Astrocyte of the hippocampus (primary cell): ENCODE measurements around the gene HSPB1.
"Not testable (repeated sequence)": the region's sequence is repeated elsewhere in the genome, so short reads cannot be mapped to it uniquely, and the experiment has no call there.

Source experiments
- DNase-seq: peaks from one replicate; pipeline ENCODE4 v3.0.0; 2011; ENCODE audit warnings: low read depth, low spot score

Gene HSPB1

DNA sequence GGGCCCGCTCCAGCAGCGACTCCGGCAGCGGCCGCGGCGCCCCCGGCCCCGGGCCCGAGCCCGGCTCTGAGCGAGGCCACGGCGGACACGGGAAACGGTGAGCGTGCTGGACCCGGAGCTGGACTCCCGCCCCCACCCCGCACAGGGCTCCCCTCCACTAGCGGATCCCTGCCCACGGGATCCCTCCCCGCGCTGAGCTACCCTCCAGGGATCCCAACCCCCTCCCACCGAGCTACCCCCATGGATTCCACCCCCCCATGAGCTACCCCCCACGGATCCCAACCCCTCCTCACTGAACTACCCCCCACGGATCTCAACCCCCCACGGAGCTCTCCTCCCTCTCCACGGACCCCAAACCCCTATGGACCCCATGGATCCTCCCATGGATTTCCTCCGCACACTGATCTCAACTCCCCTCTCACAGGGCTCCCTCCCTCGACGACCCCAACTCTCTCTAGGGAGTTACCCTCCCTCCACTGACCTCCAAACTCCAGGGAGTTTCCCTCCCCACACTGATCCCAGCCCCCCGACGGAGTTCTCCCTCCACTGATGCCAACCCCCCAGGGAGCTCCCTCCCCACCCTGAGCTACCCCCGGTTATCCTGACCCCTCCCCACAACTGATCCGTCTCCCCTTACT, 20.6 kb upstream of the HSPB1 start:
- DNase-seq: no peak

DNA sequence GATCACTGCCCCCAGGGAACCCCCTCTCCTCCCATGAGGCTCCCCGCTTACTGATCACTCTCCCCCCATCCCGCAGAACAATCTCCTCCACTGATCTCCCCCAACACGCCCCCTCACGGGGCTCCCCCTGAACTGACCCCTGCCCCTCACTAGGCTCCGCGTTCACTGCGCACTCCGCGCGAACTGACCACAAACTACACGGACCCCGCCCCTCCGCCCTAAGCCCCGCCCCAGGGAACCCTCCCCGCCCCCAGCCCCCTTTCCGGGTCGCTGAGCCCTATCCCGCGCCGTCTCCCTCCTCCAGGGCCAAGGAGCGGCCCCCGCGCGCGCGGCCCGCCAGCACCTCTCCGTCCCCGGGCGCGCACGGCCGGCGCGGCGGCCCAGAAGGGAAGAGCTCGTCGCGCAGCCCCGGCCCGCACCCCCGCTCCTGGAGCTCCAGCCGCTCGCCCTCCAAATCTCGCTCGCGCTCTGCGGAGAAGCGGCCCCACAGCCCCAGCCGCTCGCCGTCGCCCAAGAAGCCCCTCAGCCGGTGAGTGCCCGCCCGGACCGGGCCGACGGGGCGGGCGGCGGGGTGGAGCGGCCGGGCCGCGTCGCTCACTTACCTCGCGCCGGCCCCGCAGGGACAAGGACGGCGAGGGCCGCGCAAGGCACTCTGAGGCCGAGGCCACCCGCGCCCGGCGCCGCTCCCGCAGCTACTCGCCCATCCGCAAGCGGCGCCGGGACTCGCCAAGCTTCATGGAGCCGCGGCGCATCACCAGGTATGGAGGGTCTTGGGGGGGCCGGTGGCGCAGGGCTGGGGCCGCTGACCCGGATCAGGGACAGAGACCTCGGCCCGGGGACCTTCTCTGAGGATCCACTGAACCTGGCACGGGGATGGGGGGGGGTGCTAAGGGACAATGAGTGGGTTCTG, 19.9 kb upstream of the HSPB1 start:
- peak; percentile 41 for DNase-seq

DNA sequence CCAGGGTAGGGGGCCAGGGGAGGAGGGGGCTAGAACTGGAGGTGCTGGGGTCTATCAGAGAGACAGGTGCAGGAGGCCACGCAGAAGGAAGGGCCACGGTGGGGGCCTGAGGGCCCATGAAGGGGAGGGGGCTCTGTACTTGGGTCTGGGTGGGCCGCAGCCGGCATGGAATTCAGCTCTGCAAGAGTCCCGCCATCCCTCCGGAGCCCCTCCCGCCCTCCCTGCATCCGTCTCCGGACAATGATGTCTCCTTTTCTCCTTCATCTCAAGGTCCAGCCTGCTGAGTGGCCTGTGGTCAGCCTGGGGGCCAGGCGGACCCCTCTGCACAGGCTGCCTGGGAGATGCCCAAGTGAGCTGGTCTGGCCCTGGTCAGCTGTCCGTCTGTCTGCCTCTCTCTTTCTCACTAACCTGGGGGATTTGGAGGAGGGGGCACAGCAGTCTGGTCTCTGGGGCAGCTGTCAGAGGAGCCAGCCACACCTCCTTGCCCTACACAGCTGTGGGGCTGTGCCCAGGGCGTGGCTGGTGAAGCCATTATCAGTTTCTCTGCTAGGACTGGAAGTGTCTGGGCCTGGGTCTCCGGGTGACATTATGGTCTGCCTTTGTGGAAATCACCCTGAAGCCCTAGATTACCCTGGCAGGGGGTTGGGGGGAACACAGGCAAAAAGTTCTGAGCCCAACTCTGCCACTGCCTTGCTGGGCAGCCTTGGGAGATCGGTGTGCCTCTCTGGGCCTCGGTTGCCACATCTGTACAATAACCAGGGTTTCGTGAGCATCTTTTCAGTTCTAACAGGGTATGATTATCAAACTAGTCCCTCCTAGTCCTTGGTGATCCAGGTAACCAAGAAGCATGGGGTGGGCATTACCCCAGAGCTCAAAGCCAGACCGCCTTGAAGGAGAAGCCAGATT, 19.0 kb upstream of the HSPB1 start:
- no peak for DNase-seq

- no peak for DNase-seq
Measured at GRCh38 chr7:76285604-76286374, 16.7 kb upstream of the HSPB1 start.

DNA sequence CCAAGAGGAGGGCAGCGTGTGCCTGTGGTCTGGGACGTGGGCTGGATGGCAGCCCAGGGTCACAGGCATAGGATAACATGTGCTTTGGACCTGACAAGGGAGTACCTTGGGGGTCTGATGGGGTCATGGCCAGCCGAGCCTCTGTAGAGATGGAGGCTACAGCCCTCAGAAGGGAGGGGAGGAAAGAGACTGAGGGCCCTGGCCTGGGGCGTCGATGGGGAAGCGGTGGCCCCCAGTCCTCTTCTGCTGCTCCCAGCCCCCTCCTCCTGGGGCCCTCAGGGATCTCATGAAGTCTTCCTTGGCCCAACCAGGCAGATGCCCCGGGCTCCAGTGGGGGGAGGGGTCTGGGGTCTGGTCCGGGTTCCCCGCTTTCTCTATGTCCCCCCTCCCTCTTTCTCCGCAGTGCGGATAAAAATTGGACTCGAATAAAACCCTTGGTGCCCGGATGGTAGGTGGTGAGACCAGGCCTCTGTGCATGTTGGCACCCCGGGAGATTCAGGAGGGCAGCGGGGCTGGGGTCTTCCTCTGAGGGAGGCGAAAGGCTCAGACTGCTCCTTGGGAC, 15.6 kb upstream of the HSPB1 start:
- no peak for DNase-seq

DNA sequence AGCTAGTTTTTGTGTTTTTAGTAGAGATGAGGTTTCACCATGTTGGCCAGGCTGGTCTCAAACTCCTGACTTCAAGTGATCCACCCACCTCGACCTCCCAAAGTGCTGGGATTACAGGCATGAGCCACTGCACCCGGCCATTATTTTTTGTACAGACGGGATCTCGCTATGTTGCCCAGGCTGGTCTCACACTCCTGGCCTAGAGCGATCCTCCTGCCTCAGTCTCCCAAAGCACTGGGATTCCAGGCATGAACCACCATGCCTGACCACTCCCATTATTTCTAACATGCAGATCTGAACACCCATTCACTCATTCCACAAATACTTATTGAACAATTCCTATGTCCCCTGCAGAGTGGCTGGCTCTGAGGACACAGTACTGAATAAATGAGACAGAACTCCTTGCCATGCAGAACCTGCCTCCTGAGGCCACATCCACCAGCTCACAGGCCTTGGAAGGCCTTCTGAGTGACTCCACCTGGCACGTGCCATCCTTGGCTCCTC, 11.6 kb upstream of the HSPB1 start:
- peak; percentile 61 for DNase-seq

- peak; percentile 99 for DNase-seq
Measured at GRCh38 chr7:76291351-76292212, 10.9 kb upstream of the HSPB1 start.

DNA sequence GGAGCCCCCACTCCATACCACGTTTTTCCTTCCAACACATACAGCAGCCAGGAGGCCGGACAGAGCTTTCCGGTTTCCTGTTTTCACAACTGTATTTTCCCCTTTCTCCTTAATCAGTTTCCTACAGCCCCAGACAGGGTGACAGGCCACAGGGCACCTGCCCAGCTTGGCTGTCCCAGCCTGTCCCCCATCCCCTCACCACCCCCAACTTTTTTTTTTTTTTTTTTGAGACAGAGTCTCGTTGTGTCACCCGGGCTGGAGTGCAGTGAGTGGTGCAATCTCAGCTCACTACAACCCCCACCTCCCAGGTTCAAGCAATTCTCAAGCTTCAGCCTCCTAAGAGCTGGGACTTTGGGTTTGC, 10.3 kb upstream of the HSPB1 start:
- DNase-seq: no peak

DNA sequence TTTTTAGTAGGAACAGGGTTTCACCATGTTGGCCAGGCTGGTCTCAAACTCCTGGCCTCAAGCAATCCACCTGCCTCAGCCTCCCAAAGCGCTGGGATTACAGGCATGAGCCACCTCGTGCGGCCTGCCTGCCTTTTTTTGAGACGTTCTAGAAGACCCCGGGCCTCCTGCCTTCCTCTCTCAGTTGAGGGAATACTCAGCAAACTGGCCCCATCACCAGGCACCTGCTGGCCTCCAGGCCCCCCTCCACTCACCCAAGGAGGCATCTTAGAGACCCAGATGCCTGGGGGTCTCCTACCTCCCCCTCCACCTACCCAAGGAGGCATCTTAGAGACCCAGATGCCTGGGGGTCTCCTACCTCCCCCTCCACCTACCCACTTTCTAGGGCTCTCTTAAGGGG, 9.6 kb upstream of the HSPB1 start:
- DNase-seq: not testable (repeated sequence)

DNA sequence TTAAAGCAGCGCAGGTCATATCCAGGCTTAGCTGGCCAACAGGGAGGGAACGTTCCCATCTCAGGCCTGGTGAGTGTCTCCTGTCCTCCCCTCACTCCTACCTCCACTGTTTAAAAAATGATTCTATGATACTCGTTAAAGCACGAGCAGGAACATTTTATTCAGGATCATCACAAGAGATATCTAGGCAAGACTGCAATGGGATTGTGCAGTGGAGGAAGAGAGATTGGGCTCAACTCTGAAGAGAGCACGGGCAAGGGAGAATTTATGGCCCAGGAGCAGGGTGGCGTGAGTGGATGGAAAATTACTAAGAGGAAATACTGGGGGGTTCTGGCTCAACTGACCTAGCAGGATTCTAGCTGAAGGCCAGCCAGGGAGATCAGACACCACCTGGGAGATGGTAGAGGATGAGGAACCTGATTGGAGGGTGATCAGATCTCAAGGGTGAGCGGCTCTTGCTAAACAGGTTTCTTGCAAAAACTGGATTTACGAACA, 9.0 kb upstream of the HSPB1 start:
- no peak for DNase-seq

DNA sequence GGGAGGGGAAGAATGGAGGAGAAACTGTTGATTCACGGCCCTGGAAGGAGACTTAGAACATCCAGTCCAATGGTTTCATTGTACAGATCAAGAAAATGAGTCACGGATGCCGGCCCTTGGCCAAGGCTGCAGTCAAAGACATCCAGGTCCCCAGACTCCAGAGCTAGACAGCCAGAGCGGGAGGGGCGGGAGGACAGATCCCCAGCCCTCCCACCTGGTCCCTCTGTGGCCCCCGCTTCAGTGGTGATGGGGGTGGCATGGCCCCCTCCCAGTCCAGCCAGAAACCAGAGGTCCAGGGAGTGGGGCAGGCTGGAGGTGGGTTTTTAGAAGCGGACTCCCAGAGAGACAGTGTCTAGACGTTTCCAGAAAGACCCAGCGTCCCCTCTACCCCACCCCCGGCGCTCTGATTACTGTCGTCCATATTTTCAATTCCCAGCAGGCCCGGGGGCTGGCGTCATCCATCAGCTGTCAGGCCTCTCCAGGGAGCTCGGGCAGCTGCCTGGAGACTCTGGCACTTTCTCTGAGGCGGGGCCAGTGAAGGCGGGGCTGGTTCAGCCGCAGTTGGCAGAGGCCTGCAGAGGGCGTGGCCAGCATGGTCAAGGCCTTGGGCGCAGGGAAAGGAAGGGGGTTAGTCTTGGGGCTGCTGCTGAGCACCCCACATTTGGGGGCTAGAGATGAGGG, 8.0 kb upstream of the HSPB1 start:
- DNase-seq: peak; percentile 99

- DNase-seq: peak; percentile 65
Measured at GRCh38 chr7:76296743-76297740, 5.4 kb upstream of the HSPB1 start.

DNA sequence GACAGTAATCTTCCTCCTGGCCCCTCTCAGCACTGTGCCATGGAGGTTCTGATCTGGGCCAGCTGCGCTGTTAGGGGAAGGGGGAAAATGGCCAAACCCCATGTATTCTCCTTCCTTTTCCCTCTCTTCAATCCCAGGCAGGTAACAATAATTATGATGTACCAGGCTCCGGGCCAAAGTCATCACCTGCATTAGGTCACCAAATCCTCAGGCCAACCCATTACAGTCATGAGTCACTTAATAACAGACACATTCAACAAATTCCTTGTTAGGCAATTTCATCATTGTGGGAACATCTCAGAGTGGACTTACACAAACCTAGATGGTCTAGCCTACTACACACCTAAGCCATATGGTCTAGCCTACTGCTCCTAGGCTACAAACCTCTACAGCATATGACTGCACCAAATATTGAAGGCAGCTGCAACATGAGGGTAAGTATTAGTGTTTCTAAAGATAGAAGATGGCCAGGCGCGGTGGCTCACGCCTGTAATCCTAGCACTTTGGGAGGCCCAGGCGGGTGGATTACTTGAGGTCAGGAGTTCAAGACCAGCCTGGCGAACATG, 2.2 kb upstream of the HSPB1 start:
- DNase-seq: peak; percentile 60

DNA sequence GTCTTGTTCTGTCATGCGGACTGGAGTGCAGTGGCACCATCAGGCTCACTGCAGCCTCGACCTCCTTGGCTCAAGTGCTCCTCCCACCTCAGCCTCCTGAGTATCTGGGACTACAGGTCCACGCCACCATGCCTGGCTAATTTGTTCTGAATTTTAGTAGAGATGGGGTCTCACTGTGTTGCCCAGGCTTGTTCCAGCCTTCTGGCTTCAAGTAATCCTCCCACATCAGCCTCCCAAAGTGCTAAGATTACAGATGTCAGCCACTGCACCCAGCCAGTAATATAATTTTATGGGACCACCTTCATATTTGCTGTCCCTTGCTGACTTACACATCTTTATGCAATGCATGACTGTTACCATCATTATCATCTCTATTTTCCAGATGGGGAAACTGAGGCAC, 1.5 kb upstream of the HSPB1 start:
- DNase-seq: no peak

GRCh38 chr7:76303202-76304147, 1.0 kb downstream of the HSPB1 start:
- DNase-seq: peak; percentile 96

DNA sequence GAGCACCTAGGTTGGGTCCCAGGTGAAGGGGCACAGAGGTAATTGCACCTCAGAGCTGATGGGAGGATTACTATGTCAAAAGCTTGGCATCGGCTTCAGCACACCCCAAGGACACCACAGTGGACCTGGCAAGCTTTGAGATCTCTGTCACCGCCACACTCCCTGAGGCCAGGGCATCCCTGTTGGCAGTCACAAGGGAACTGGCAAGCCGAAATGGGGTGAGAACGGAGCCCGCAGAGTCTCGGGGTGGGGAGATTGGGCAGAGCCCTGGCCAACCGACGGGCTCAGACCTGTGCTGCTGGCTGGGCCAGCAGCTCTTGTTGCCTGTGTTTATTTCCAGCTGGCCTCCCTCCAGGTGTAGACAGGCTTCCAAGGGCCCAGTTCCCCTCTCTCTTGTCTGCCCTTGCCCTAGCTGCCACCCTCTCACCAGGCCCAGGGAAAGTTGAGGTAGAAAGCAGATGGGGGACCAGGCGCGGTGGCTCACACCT, 2.5 kb downstream of the HSPB1 start:
- no peak for DNase-seq
